GM12878 (cell line): ENCODE data around the gene SMIM38. TPM values are rescaled to one million over a fixed set of nuclear protein-coding genes. Genes with fewer than 3 reads are reported as not detected.

Experiments
- ATAC-seq: fragments of 200-7000 bp; cut with Tn5 transposase; 3 replicates; pipeline ENCODE4 v1.9.1; 2020; ENCODE audit warnings: mild to moderate bottlenecking, moderate library complexity
- BruUV-seq: library from RNA; stranded (reverse); fragments of 400-500 nt; replicated peaks from 2 replicates; lab custom pipeline; 2021; lab: Mats Ljungman, UMichigan
- CTCF ChIA-PET: fragments of 300-600 bp; sonication (Branson Sonifier 250); formaldehyde crosslinking; extraction: SDS; loops from one replicate; lab custom pipeline; 2021; ENCODE audit warnings: inconsistent platforms; lab: Yijun Ruan, JAX
- POLR2A ChIA-PET: fragments of 350-600 bp; formaldehyde crosslinking; extraction: SDS; loops from one replicate; lab custom pipeline; 2021; ENCODE audit warnings: inconsistent platforms; lab: Charles Lee
- RAD21 ChIA-PET: fragments of 300-600 bp; sonication (Branson Sonifier 250); formaldehyde crosslinking; loops from one replicate; lab custom pipeline; 2023; ENCODE audit warnings: antibody characterized with exemption; ENCODE audit not compliant: unreplicated experiment; lab: Charles Lee
- SMC1A ChIA-PET: fragments of 300-600 bp; sonication (Branson Sonifier 250); formaldehyde crosslinking; loops from one replicate; lab custom pipeline; 2023; ENCODE audit not compliant: unreplicated experiment, uncharacterized antibody; lab: Charles Lee
- DNase-seq: peaks from one replicate; pipeline ENCODE4 v3.0.0-alpha.2; 2011; ENCODE audit warnings: low read depth, low spot score
- FAIRE-seq: peaks from 3 replicates; lab custom pipeline; 2011; peaks lifted over from hg19 to GRCh38; lab: Jason Lieb, UNC
- H2AFZ ChIP-seq: 2 replicates; pipeline ENCODE4 v1.6.0; 2011; ENCODE audit warnings: low read depth, low read length, control low read depth; ENCODE audit not compliant: control insufficient read depth
- H3K27ac ChIP-seq: 2 replicates; pipeline ENCODE4 v1.5.1; 2011; ENCODE audit warnings: control low read depth; ENCODE audit not compliant: control insufficient read depth, insufficient read depth
- H3K27me3 ChIP-seq, 2 experiments: replicated peaks in 1 of 2; 2 replicates each; pipeline versions ENCODE4 v1.6.0 to v1.6.1; 2011; ENCODE audit warnings: low read length in 1 of 2; ENCODE audit not compliant: control insufficient read depth in 2 of 2, insufficient read depth in 2 of 2
- H3K36me3 ChIP-seq, 2 experiments: 2 replicates each; pipeline ENCODE4 v1.5.1; 2011; ENCODE audit warnings: low read length in 1 of 2; ENCODE audit not compliant: control insufficient read depth in 2 of 2, insufficient read depth in 2 of 2
- H3K4me1 ChIP-seq: 2 replicates; pipeline ENCODE4 v1.6.1; 2011; ENCODE audit warnings: mild to moderate bottlenecking, low read length, moderate library complexity, mixed read lengths; ENCODE audit not compliant: control insufficient read depth, insufficient read depth
- H3K4me2 ChIP-seq: 2 replicates; pipeline ENCODE4 v1.6.0; 2011; ENCODE audit warnings: control low read depth; ENCODE audit not compliant: control insufficient read depth, insufficient read depth
- H3K4me3 ChIP-seq: fragments of 200-600 bp; sonication (generic); 2 replicates; pipeline ENCODE4 v1.5.1; 2016
- H3K79me2 ChIP-seq: 2 replicates; pipeline ENCODE4 v1.6.0; 2011; ENCODE audit warnings: low read length; ENCODE audit not compliant: control insufficient read depth, insufficient read depth
- H3K9ac ChIP-seq: 2 replicates; pipeline ENCODE4 v1.8.0; 2011; ENCODE audit warnings: low read length, control low read depth, mixed read lengths; ENCODE audit not compliant: control insufficient read depth, insufficient read depth
- H3K9me3 ChIP-seq: replicated peaks from 3 replicates; pipeline ENCODE4 v1.5.1; 2011; ENCODE audit warnings: mild to moderate bottlenecking, low read length; ENCODE audit not compliant: control insufficient read depth, insufficient read depth
- H4K20me1 ChIP-seq: 2 replicates; pipeline ENCODE4 v1.6.0; 2011; ENCODE audit not compliant: control insufficient read depth, insufficient read depth
- ATF7 ChIP-seq: fragments of 450-650 bp; IDR thresholded peaks from 2 replicates; pipeline ENCODE4 v1.6.1; 2016; ENCODE audit warnings: low read depth, mild to moderate bottlenecking
- ETV6 ChIP-seq, 2 experiments: fragments of 450-650 bp in 1 of 2; IDR thresholded peaks in 1 of 2; conservative IDR thresholded peaks in 1 of 2; 2 replicates each; pipeline ENCODE4 v1.6.1; 2014; ENCODE audit warnings: antibody characterized with exemption in 1 of 2, borderline replicate concordance in 1 of 2, low read depth in 1 of 2, mild to moderate bottlenecking in 1 of 2, moderate library complexity in 1 of 2
- EZH2 ChIP-seq: IDR thresholded peaks from 2 replicates; pipeline ENCODE4 v1.6.1; 2012; ENCODE audit warnings: low read depth, mild to moderate bottlenecking, control low read depth, inconsistent platforms, low read length, borderline replicate concordance; ENCODE audit not compliant: control insufficient read depth
- RELA ChIP-seq: fragments of 450-650 bp; IDR thresholded peaks from 2 replicates; pipeline ENCODE4 v1.8.0; 2014; ENCODE audit warnings: borderline replicate concordance; ENCODE audit not compliant: partially characterized antibody
- RFX5 ChIP-seq: IDR thresholded peaks from 2 replicates; pipeline ENCODE4 v1.6.1; 2011; ENCODE audit warnings: low read depth, low read length, improper control_type of control experiment
- YY1 ChIP-seq: IDR thresholded peaks from 2 replicates; pipeline ENCODE4 v1.6.1; 2011; ENCODE audit warnings: low read depth, mild to moderate bottlenecking, low read length
- WGBS: methylation state at CpG from one replicate; pipeline ENCODE4 v1.1.6; 2016; ENCODE audit warnings: low lambda C conversion rate; ENCODE audit not compliant: insufficient replicate concordance, insufficient coverage; ENCODE audit errors: missing lambda C conversion rate; 5-methylcytosine and 5-hydroxymethylcytosine counted together
- in situ Hi-C: fragments of 300-500 bp; cut with MboI; formaldehyde crosslinking; loops from 9 replicates; pipeline ENCODE4 v1.14.3; 2018; ENCODE audit warnings: mixed read lengths
- intact Hi-C: fragments of 100-400 bp; cut with micrococcal nuclease; formaldehyde crosslinking; loops from one replicate; pipeline ENCODE4 v1.14.2; 2022; ENCODE audit not compliant: unreplicated experiment
- polyA plus RNA-seq, 11 experiments: library from polyadenylated mRNA; depleted of rRNA in 4 of 11; unstranded in 6 of 11; stranded (reverse) in 5 of 11; fragments of >200 nt; fragmentation: Nextera tagmentation in 4 of 11; fragmentation: Illumina TruSeq in 1 of 11; extraction: Ambion mirVana in 4 of 11; extraction: Trizol in 1 of 11; gene quantifications; 1 replicate in 1 of 11; 2 replicates in 10 of 11; pipeline versions ENCODE4 v1.2.1 to v1.2.3, GENCODE V29; 2011 to 2016; ENCODE audit warnings: inconsistent platforms in 2 of 11, missing spikeins in 2 of 11, low read depth in 1 of 11
- total RNA-seq, 4 experiments: library from RNA; depleted of rRNA in 3 of 4; stranded (reverse); fragments of >200 nt in 3 of 4; fragmentation: Illumina TruSeq in 1 of 4; extraction: Trizol in 1 of 4; gene quantifications; 2 replicates each; pipeline versions ENCODE4 v1.2.1 to v1.2.3, GENCODE V29; 2013 to 2021
- TF ChIP-seq, protein P1 (sequence below): fragments of 450-650 bp; IDR thresholded peaks from 2 replicates; pipeline ENCODE4 v1.6.1; 2017; ENCODE audit warnings: mild to moderate bottlenecking, low read depth, inconsistent platforms; ENCODE audit not compliant: poor library complexity, severe bottlenecking

SMIM38 gene
- total and polyA plus RNA-seq, 10 of the 15 experiments (the other 5 are each of a cell fraction or from before 2014, with no cell fraction given): 0.15 to 5.0 (median 2.1) TPM; not detected in 1

DNA sequence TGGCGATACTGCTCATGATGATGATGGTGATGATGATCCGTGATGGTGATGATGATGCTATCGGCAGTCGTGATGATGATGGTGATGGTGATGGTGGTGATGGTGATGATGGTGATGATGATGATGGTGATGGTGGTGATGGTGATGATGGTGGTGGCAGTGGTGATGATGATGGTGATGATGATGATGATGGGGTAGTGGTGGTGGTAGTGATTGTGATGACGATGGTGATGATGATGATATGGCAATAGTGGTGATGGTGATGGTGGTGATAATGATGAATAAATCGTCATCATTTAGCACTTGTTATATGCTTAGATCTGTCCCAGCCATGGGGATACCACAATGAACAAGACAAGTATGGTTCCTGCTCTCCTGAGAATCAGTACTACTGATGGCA, 39.2 kb downstream of the SMIM38 start:
- Histone ChIP-seq H3K9ac (no peak overlapping the region), H4K20me1 (no peaks in the 10 kb centered on the region), H3K36me3 (no peaks in the 10 kb centered on the region), H2AFZ (no peak overlapping the region), H3K9me3 (no peaks in the 10 kb centered on the region; the same call in 2 of the 3 replicates), H3K27me3 (no peaks in the 10 kb centered on the region), H3K27ac (no peak overlapping the region), H3K4me3 (no peak overlapping the region), H3K79me2 (no peaks in the 10 kb centered on the region), H3K4me2 (no peak overlapping the region), H3K4me1 (no peaks in the 10 kb centered on the region; the same call in 1 of the 2 replicates)
- no peak for ATAC-seq
- WGBS: 57% methylated on average over 3 of the region's 6 CpGs
- ChIA-PET POLR2A (no interaction called here), SMC1A (no interaction called here), CTCF (no interaction called here), RAD21 (no interaction called here)
- intact Hi-C loops (no loop called here), in situ Hi-C loops (no loop called here)
- BruUV-seq: no TSS peak
- DNase-seq: no peak
- TF ChIP-seq ETV6 (conservative IDR thresholded peaks at IDR 0.05 in 1 of 2, IDR thresholded peaks at IDR 0.05 in 1 of 2; ENCODE audit: borderline replicate concordance in 1 of 2, low read depth in 1 of 2): no peak
- TF ChIP-seq, protein P1, sequence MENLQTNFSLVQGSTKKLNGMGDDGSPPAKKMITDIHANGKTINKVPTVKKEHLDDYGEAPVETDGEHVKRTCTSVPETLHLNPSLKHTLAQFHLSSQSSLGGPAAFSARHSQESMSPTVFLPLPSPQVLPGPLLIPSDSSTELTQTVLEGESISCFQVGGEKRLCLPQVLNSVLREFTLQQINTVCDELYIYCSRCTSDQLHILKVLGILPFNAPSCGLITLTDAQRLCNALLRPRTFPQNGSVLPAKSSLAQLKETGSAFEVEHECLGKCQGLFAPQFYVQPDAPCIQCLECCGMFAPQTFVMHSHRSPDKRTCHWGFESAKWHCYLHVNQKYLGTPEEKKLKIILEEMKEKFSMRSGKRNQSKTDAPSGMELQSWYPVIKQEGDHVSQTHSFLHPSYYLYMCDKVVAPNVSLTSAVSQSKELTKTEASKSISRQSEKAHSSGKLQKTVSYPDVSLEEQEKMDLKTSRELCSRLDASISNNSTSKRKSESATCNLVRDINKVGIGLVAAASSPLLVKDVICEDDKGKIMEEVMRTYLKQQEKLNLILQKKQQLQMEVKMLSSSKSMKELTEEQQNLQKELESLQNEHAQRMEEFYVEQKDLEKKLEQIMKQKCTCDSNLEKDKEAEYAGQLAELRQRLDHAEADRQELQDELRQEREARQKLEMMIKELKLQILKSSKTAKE: no peak
- no peak for TF ChIP-seq ATF7
- no peak for TF ChIP-seq EZH2
- no peak for TF ChIP-seq RFX5
- TF ChIP-seq YY1: no peak
- no peak for TF ChIP-seq RELA
- no peak for FAIRE-seq
